GM21526 (cell line): Measurements from ENCODE around the gene CATSPER1.

Source experiments
- ATAC-seq: cut with Tn5 transposase; IDR thresholded peaks from one replicate; pipeline ENCODE4 v1.9.1; 2021; ENCODE audit warnings: moderate library complexity; ENCODE audit not compliant: unreplicated experiment, low FRiP score

CATSPER1 gene

DNA sequence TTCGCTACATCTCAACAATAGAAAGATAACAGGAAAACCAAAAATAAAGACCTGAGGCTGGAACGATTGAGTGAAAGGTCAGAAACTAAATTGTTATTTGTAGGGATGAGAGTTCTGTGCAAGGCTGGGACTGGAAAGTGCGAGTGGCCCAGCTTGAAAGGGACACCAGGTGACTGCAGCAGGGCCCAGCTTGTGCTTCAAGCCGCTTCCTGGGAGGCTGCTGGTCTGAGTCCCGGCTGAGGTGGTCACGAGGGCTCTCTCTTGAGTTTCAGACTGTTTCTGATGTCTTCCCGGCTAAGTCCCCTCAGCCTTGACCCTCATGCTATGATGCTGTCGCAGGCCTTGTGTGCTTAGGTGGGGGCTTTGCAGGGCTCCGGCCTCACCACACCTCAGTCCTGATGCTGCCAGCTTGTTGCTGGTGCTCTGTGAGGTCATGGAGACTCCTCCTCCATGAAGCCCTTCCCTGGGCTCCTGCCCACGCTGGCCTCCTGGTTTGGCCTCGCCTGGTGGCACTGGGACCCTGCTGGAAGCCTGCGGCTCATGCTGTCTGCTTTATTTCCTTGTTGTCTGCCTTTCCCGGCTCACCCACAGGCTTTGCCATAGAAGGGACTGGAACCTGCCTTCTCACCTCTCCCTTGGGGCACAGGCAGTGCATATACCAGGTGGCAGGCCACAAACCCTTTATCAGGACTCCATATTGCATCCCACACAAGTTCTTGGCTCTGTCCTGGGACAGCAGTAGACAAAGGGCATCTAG, 20.0 kb downstream of the CATSPER1 start:
- no peak for ATAC-seq

DNA sequence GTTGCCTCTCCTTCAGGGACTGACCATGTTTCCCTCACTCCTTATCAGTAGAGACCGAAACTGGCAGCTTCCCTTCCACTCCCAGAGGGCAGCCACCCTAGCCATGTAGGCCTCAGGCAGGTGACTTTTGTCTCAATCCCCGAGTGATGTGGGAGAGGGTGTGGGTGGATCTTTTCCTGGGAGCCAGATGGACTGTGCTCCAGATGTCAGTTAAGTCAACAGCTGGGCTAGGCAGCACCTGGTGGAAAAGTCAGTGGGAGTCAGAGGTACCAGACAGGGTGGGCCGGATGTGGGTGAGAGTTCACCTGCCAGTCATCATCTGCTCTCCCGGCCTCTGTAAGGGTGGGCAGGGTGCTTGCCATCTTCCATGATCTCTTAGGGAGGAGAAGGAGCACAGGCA, 22.1 kb downstream of the CATSPER1 start:
- ATAC-seq = no peak

DNA sequence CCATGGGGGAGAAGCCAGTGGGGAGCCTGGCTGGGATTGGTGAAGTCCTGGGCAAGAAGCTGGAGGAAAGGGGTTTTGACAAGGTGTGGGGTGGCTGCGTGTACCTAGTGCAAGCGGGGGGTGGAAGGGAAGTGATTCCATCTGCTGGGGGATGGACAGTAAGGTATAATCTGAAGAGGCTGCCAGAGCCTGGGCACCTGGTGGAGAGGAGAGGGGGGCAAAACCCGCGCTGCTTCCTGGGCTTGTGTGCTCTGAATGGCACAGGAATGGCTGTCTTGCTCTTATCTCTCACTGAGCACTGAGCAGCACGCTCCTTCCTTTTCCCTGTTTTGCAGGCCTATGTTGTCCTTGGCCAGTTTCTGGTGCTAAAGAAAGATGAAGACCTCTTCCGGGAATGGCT, 23.0 kb downstream of the CATSPER1 start:
- no peak for ATAC-seq

DNA sequence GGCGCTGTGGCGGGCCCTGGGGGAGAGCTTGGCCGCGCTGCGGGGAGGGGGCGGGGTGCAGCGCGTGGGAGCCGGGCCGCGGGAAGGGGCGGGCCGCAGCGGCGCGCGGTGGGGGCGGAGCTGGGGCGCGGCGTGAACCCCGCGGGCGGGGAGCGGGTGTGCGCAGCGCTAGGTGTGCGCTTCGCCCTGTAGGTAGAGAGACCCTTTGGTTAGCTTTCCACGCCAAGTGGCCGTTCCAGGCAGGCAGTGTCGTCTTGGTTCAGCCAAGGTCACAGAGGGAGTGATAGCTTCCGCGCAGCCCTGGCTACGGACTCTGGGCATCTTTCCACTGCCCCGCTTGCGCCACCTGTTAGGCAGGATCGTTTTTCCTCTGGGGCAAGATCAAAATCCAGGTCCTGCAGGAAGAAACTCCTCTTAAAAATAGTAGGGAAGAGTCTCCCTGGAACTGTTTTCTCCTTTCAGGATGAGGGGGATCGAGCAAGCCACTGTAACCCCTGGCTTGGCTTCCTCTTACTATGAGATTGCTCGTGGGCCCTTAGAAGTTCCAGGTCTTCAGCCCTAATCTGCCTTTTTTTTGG, 23.5 kb downstream of the CATSPER1 start:
- peak; percentile 48 for ATAC-seq

DNA sequence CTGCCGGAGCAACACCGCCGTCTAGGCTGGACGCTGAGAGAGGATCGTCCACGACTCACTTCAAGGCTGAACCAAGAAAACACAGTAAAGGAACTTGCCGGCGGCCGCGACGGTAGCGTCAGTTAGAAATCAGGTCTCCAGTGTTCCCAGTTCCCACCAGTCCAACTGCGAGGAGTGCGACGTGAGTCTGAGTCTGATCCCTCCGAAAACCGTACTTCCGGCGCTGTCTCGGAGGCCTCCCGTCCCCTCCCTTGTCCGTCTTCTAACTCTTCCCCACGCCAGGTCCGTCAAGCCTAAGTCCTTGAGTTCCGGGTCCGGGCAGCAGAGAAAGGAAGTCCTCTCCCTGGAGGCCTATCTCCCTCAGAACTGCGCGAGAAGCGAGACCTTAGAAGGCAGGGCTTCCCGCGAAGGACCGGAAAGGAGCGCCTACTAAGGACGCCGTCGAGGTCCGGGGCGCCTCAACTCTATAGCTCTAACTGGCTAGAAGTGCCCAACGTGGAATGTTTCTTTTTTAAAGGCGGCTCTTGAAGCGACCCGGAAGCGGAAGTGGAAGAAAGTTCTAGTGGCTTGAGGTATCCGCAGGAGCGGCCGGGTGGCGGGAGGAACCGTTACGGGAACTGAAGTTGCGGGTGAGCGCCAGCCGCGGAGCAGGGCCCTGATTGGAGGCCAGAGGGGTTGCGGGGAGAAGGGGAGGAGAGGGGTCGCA, 24.2 kb downstream of the CATSPER1 start, which contains the start of the genes BANF1 and EIF1AD:
Gene BANF1 (plus strand): TSS at position 562 of the 706 bp plus-strand sequence. CDS start 748 bp downstream, outside the sequence.
Gene EIF1AD (minus strand): TSS at position 216 of the 706 bp plus-strand sequence. CDS start 1,768 bp downstream, outside the sequence.
- peak; percentile 63 for ATAC-seq

DNA sequence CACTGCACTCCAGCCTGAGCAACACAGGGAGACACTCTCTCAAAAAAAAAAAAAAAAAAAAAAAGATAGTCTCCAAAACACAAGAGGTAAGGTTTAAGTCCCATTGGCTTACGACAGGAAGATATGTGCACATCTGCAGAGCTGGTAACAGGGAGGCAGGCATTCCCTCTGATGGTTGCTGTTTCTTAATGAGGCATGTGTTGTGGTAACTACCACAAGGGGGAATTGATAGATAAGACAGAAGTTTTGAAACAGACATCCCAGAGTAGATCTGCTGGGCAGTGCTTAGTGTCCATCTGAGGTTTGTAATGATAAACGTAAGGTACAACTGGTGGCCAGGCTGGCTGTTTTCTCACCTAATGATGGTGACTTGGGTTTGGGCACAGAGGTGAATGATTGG, 29.0 kb downstream of the CATSPER1 start:
- ATAC-seq = no peak

DNA sequence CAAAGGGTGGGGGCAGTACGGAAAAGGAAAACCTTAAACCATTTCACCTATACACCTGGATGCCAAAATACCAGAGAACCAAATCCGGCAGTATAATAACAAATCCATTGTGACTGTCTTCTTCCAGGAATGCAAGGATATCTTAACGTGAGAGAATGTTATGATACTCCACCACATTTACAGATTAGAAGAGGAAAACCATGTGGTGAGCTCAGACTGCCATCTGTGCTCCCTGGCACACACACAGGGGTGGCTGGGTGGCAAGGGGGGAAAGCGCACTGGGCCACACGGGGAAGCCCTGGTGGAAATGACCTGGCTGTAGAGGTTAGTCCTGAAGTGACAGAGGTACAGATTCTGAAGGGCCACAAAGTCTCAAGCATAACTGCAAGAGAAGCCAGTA, 34.2 kb downstream of the CATSPER1 start:
- ATAC-seq = no peak

DNA sequence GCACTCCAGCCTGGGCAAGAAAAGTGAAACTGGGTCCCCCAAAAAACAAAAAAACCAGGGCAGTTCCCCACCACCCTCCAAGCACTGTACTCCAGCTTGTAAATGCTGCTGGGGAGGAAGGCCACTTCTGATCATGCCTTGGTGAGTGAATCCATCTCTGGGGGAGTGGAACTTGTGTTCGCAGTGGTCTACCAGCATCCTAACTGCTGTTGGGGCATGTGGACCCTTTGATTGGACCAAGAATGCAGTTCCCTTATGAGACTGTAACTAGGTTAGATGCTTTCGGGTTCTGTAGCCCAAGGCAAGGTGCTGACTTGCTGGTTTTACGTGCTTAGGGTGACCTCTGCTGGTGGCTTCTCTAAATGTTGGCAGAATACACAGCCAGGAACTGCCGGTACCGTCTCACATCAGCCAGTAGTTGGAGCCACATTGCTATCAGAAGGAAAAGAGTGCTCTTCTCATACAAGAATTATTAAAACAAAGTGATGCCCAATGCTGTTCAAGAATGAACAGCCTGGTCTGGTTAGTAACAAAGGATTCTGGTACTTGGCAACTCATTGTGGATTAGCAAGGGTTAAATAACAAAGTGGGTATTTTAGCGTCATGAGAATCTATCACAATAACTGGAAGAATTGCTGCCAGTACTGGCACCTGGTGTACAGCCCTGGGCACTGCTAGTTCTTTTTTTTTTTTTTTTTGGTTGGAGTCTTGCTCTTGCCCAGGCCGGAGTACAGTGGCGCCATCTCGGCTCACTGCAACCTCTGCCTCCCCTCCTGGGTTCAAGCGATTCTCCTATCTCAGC, 37.3 kb downstream of the CATSPER1 start:
- ATAC-seq = peak; percentile 78

DNA sequence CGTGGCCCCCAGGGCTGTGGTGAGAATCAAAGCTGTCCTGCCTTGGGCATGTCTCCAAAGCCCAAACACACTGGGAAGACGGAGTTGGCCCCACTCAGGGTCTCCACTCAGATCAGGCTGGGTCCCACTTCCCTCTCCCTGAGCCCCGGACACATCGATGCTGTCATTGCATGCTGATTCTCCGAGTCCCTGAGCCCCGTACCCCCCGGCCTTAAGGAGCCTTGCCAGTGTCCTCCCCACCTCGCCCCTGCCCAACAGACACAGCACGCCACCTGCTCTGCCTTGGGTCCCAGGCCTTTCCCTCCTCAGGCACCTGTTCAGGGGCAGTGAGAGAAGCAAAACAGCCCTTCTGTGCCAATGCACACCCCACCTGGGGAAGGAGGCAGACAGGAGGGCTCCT, 38.9 kb downstream of the CATSPER1 start:
- no peak for ATAC-seq

DNA sequence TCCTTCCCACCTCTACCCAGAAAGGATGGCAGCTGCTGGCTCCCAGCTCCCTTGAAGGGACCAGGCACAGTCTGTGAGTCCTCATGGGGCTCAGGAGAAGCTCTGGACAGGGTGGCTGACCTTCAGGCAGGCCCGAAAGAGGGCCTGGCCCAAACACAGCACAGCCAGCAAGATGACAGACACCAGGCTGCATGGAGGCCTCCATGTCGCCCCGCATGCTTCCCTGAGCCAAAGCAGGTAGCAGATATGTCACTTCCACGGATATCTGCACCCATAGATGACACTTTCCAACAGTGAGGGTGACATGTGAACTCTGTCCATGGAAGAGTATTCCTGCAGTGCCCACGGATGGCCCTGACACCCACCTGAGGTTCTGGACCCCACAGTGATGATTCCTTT, 42.7 kb downstream of the CATSPER1 start:
- no peak for ATAC-seq

DNA sequence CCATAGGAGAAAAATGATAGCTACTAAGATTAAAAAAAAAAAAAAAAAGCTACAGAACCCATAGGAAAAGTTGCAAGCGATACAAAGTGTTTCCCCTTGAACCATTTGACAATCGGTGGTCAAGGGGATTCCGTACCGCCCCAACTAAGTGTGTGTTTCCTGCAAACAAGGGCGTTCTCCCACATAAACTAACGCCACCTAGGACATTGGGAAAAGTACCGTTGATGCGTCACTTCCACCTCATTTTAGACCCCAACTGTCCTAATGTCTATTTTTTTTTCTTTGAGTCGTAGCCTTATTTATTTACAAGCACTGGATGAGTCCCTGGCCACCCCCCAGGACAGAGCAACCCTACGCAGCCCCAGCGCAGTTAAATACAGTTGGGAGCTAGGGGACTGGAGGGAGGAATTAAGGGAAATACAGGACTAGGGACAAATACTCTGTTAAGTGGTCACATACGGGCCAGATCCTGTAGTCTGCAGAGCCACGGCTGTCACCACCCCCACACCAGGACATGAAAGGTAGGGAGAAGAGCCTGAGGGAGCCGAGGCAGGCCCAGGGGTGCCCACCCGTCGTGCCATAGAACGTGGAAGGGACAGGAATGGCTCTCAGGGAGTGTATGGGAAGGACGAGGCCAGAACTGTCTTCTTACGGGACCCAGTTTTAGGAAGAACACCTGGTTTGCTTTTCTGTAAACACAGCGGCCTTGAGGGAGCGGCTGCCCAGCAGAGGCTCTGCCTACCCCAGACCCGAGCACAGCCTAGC, 43.3 kb downstream of the CATSPER1 start:
- ATAC-seq = no peak

DNA sequence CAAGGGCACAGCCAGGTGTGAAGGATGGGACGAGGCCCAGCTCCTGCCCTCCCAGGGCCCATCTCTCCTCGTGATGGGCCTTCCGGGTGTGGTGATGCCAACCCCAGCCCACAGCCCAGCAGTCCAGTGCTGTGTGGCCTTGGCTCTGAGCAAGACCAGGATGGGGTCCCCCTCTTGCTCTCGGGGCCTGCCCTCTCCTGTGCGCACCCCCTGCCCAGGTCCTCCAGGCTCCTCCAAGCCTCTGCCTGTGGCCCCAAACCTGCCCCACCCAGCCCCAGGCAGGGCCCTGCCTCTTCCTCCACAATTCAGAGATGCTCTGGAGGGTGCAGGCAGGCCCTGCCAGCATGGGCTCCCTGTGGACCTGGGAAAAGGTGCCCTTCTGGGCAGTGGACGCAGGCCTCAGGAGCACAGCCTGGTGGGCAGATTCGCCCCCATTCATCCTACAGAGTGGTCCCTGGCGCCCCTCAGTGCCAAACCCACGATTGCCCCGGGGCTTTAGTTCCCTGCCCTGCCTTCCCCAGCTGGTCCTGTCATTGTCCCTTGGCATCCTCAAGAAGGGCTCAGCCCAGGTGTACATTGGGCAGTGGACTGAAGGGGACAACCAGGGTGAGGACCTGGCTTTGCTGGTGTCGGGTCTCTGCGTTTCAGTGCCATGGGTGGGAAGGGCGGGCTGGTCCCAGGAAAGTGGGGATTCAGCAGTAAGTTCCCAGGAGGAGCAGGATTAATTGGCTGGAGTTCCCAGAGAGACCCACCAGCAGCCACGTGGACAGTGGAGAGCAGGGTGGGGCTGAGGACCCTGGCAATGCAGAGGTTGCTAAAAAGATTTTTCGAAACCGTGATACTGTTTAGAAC, 44.1 kb downstream of the CATSPER1 start:
- no peak for ATAC-seq

DNA sequence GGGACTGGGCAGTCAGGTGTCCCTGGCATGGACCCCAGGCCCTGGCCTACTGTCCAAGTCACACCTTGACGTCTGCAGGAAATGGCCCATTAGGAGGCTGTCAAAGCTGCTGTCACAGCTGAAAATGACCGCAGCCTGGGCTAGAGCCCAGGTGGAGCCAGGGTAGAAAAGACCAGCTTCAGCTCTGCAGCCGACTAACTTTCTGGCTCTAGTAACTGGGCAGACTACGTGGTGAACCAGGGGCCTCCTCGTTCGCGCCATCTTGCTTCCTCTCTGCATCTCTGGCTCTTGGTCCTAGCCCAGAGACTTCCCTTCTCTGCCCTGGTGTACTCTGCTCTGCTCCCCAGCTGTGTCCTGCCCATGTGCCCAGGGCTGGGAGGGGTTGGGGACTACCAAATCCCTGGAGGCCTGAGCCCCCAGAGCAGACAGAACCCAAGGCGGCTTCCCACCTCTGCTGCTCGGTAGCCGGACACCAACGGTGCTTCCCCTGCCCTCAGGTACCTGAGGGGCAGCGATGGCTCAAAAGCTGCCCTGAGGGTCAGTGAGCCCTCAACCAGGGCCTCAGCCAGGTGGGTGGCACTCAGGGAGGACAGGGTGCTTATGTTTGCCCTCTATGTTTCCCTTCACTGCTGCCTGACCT, 45.1 kb downstream of the CATSPER1 start:
- ATAC-seq = no peak

DNA sequence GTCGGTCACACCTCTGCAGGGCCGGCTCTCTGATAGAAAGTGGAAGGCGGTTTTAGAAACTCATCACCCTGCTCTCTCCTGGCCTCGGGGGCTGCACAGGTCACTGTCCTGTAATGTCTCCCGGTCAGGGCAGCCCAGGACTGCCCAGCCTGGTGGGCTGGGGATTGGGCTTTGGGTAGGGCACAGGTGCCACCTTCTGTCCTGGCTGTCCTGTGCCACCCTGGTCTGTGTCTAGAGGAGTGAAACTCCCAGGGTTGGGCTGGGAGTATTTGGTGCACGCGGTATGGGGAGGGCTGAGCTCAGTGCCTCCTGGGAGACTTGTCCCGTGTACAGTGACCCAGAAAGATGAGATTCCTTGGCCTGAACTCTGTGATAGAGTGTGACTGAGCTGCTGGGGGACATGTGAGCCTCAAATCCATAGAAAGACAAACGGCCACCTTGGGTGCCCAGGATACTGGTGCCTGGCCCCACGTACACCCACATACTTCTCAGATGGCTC, 47.0 kb downstream of the CATSPER1 start:
- ATAC-seq = no peak

DNA sequence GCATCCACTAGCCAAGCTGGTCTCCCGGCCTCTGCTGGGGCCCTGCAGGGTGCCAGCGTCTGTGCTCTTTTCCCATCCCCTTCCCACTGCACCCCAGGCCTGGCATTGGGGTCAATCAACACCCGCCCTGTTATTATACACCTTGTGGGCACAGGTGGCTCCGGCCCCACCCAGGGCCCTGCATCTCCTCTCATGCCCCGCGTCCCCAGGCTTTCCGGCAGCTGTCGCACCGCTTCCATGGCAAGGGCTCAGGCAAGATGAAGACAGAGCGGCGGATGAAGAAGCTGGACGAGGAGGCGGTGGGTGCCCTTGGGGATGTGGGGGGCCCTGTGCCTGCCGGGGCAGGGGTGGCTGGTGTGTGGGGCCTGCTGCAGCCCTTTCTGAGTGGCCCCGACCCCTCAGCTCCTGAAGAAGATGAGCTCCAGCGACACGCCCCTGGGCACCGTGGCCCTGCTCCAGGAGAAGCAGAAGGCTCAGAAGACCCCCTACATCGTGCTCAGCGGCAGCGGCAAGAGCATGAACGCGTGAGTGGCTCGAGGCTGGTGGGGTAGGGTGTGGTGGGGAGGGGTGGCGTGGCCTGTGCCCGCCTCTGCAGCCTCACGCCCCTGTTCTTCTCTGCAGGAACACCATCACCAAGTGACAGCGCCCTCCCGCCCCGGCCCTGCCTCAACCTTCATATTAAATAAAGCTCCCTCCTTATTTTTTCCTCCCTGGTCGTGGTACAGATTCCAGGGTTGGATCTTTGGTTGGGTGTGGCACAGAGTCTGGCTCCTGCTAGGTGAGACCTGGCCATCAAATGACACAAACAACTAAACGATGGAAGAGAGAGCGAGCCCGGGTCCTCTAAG, 47.7 kb downstream of the CATSPER1 start:
- no peak for ATAC-seq

DNA sequence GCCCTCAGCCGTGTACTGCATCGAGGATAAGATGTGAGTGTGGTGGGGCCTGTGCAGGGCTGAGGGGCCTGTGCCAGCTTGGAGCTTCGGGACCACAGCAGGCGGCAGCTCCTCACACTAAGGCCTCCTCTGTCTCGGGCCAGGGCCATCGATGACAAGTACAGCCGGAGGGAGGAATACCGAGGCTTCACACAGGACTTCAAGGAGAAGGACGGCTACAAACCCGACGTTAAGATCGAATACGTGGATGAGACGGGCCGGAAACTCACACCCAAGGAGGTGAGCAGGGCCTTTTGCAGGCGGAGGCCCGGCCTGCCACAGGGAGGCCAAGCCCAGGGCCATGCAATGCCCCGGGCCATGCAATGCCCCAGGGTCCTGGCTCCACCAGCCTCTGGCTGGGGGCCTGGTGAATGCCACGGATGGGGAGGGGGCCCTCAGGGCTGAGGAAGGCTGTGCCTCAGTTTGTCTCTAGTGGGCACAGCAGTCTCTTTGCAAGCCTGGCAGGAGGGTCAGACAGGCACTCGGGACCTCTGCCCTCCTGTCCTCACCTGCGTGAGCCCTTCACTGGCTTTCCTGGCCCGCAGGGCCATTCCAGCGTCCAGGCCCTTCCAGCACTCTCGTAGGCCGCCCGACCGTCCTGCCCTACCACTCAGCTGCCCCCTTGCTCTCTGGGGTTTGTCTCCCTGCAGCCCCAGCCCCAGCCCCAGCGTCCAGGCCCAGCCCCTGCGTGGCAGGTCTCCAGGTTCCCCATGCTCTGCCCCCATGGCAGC, 48.5 kb downstream of the CATSPER1 start:
- ATAC-seq = no peak
